HG02981 (cell line): ENCODE measurements around the gene LHFPL3.

Source experiments
- ATAC-seq: cut with Tn5 transposase; IDR thresholded peaks from one replicate; pipeline ENCODE4 v1.9.1; 2021; ENCODE audit warnings: mild to moderate bottlenecking, moderate library complexity; ENCODE audit not compliant: unreplicated experiment

The LHFPL3 gene

GRCh38 chr7:104469166-104469820, 140.9 kb downstream of the LHFPL3 start:
- ATAC-seq: no peak

- ATAC-seq: no peak
Measured at GRCh38 chr7:104480529-104480928, 152.1 kb downstream of the LHFPL3 start.

GRCh38 chr7:104482362-104483037, 154.1 kb downstream of the LHFPL3 start:
- no peak for ATAC-seq

- no peak for ATAC-seq
Measured at GRCh38 chr7:104486931-104487330, 158.5 kb downstream of the LHFPL3 start.

- ATAC-seq: no peak
Measured at GRCh38 chr7:104487642-104488041, 159.2 kb downstream of the LHFPL3 start.

GRCh38 chr7:104497379-104497967, 169.1 kb downstream of the LHFPL3 start:
- ATAC-seq: no peak

GRCh38 chr7:104499975-104500374, 171.6 kb downstream of the LHFPL3 start:
- no peak for ATAC-seq

GRCh38 chr7:104509874-104510273, 181.5 kb downstream of the LHFPL3 start:
- ATAC-seq: no peak

- no peak for ATAC-seq
Measured at GRCh38 chr7:104524853-104525252, 196.4 kb downstream of the LHFPL3 start.

GRCh38 chr7:104528142-104528541, 199.7 kb downstream of the LHFPL3 start:
- no peak for ATAC-seq

GRCh38 chr7:104529567-104529966, 201.2 kb downstream of the LHFPL3 start:
- no peak for ATAC-seq

GRCh38 chr7:104530251-104530650, 201.8 kb downstream of the LHFPL3 start:
- ATAC-seq: no peak

- ATAC-seq: no peak
Measured at GRCh38 chr7:104534149-104534548, 205.7 kb downstream of the LHFPL3 start.

GRCh38 chr7:104535841-104536240, 207.4 kb downstream of the LHFPL3 start:
- no peak for ATAC-seq

GRCh38 chr7:104536956-104537355, 208.6 kb downstream of the LHFPL3 start:
- no peak for ATAC-seq

- no peak for ATAC-seq
Measured at GRCh38 chr7:104538152-104538551, 209.7 kb downstream of the LHFPL3 start.

- no peak for ATAC-seq
Measured at GRCh38 chr7:104541897-104542296, 213.5 kb downstream of the LHFPL3 start.

- ATAC-seq: no peak
Measured at GRCh38 chr7:104548861-104549260, 220.5 kb downstream of the LHFPL3 start.

GRCh38 chr7:104550362-104550761, 222.0 kb downstream of the LHFPL3 start:
- no peak for ATAC-seq

- no peak for ATAC-seq
Measured at GRCh38 chr7:104551226-104551625, 222.8 kb downstream of the LHFPL3 start.

GRCh38 chr7:104552102-104552501, 223.7 kb downstream of the LHFPL3 start:
- ATAC-seq: no peak

GRCh38 chr7:104553074-104553473, 224.7 kb downstream of the LHFPL3 start:
- no peak for ATAC-seq
